HG03159 (cell line): ENCODE data around the gene AXL.
A peak's percentile ranks its signal among the peaks of the same experiment; 100 is the strongest.

ENCODE experiments used
- ATAC-seq: cut with Tn5 transposase; IDR thresholded peaks from one replicate; pipeline ENCODE4 v1.9.1; 2021; ENCODE audit warnings: mild to moderate bottlenecking, moderate library complexity; ENCODE audit not compliant: unreplicated experiment

The AXL gene

GRCh38 chr19:41233748-41234240 is 14.8 kb downstream of the AXL start:
- no peak for ATAC-seq

- no peak for ATAC-seq
Measured at GRCh38 chr19:41234512-41235168, 15.6 kb downstream of the AXL start.

GRCh38 chr19:41235480-41235879 is 16.5 kb downstream of the AXL start:
- ATAC-seq, result no peak

- no peak for ATAC-seq
Measured at GRCh38 chr19:41238244-41238643, 19.2 kb downstream of the AXL start.

- no peak for ATAC-seq
Measured at GRCh38 chr19:41239363-41239762, 20.3 kb downstream of the AXL start.

GRCh38 chr19:41239961-41240574 is 21.0 kb downstream of the AXL start:
- ATAC-seq, result no peak

GRCh38 chr19:41241859-41242258 is 22.8 kb downstream of the AXL start:
- no peak for ATAC-seq

GRCh38 chr19:41244117-41244516 is 25.1 kb downstream of the AXL start:
- no peak for ATAC-seq

- ATAC-seq, result no peak
Measured at GRCh38 chr19:41245843-41246242, 26.8 kb downstream of the AXL start.

GRCh38 chr19:41248895-41249294 is 29.9 kb downstream of the AXL start:
- no peak for ATAC-seq

- ATAC-seq, result no peak
Measured at GRCh38 chr19:41249707-41250423, 30.8 kb downstream of the AXL start.

- no peak for ATAC-seq
Measured at GRCh38 chr19:41253660-41254059, 34.6 kb downstream of the AXL start.

GRCh38 chr19:41255171-41255570 is 36.1 kb downstream of the AXL start:
- no peak for ATAC-seq

GRCh38 chr19:41261474-41262190 is 42.6 kb downstream of the AXL start:
- no peak for ATAC-seq

GRCh38 chr19:41263042-41263849 is 44.2 kb downstream of the AXL start:
- peak; percentile 10 for ATAC-seq

GRCh38 chr19:41263850-41264580 is 45.0 kb downstream of the AXL start, which contains the start of gene HNRNPUL1:
TSS of gene HNRNPUL1 (plus strand) at chr19:41264372. CDS start at chr19:41264504, 132 bp downstream.
- ATAC-seq, result peak; percentile 67

- ATAC-seq, result no peak
Measured at GRCh38 chr19:41264581-41265394, 45.8 kb downstream of the AXL start.

- no peak for ATAC-seq
Measured at GRCh38 chr19:41265395-41266153, 46.6 kb downstream of the AXL start.
